ENCODE data around the gene TMEM125.

TMEM125 gene

GRCh38 chr1:43272576-43273571, 3.1 kb downstream of the TMEM125 start:
- in situ Hi-C loops (cut with HindIII; ENCODE audit: low sequenced_read_pairs), result no loop called here

GRCh38 chr1:43273708-43274107, 3.9 kb downstream of the TMEM125 start:
- in situ Hi-C loops (cut with HindIII; ENCODE audit: low sequenced_read_pairs), result no loop called here

GRCh38 chr1:43274125-43274803, 4.5 kb downstream of the TMEM125 start:
- in situ Hi-C loops (cut with HindIII; ENCODE audit: low sequenced_read_pairs), result no loop called here

- in situ Hi-C loops (cut with HindIII; ENCODE audit: low sequenced_read_pairs), result no loop called here
Observed at GRCh38 chr1:43274804-43275180, 5.0 kb downstream of the TMEM125 start.

GRCh38 chr1:43275826-43276620, 6.2 kb downstream of the TMEM125 start:
- in situ Hi-C loops (cut with HindIII; ENCODE audit: low sequenced_read_pairs), result no loop called here

- in situ Hi-C loops (cut with HindIII; ENCODE audit: low sequenced_read_pairs), result no loop called here
Observed at GRCh38 chr1:43276673-43277072, 6.9 kb downstream of the TMEM125 start.

GRCh38 chr1:43277116-43277876, 7.5 kb downstream of the TMEM125 start:
- in situ Hi-C loops (cut with HindIII; ENCODE audit: low sequenced_read_pairs), result no loop called here

GRCh38 chr1:43279161-43279560, 9.4 kb downstream of the TMEM125 start:
- in situ Hi-C loops (cut with HindIII; ENCODE audit: low sequenced_read_pairs), result no loop called here

- in situ Hi-C loops (cut with HindIII; ENCODE audit: low sequenced_read_pairs), result no loop called here
Observed at GRCh38 chr1:43279666-43280065, 9.9 kb downstream of the TMEM125 start.

- in situ Hi-C loops (cut with HindIII; ENCODE audit: low sequenced_read_pairs), result no loop called here
Observed at GRCh38 chr1:43280692-43281091, 10.9 kb downstream of the TMEM125 start.

- in situ Hi-C loops (cut with HindIII; ENCODE audit: low sequenced_read_pairs), result no loop called here
Observed at GRCh38 chr1:43282220-43283195, 12.7 kb downstream of the TMEM125 start.

- in situ Hi-C loops (cut with HindIII; ENCODE audit: low sequenced_read_pairs), result no loop called here
Observed at GRCh38 chr1:43284065-43284464, 14.3 kb downstream of the TMEM125 start.

GRCh38 chr1:43284546-43285110, 14.8 kb downstream of the TMEM125 start:
- in situ Hi-C loops (cut with HindIII; ENCODE audit: low sequenced_read_pairs), result loop anchor here (5.0 kb wide), 1 partner anchor 47 kb away; no protein-coding TSS in a partner anchor

- in situ Hi-C loops (cut with HindIII; ENCODE audit: low sequenced_read_pairs), result loop anchor here (5.0 kb wide), 1 partner anchor 48 kb away; no protein-coding TSS in a partner anchor
Observed at GRCh38 chr1:43285269-43285990, 15.6 kb downstream of the TMEM125 start, which contains the start of gene C1orf210. Gene C1orf210 (minus strand): TSS chr1:43285581. CDS start chr1:43283270, 2,311 bp downstream.

GRCh38 chr1:43286115-43286514, 16.3 kb downstream of the TMEM125 start:
- in situ Hi-C loops (cut with HindIII; ENCODE audit: low sequenced_read_pairs), result loop anchor here (5.0 kb wide), 1 partner anchor 49 kb away; no protein-coding TSS in a partner anchor

GRCh38 chr1:43286533-43286932, 16.8 kb downstream of the TMEM125 start:
- in situ Hi-C loops (cut with HindIII; ENCODE audit: low sequenced_read_pairs), result loop anchor here (5.0 kb wide), 1 partner anchor 49 kb away; no protein-coding TSS in a partner anchor

GRCh38 chr1:43288058-43288784, 18.4 kb downstream of the TMEM125 start:
- in situ Hi-C loops (cut with HindIII; ENCODE audit: low sequenced_read_pairs), result loop anchor here (5.0 kb wide), 1 partner anchor 51 kb away; no protein-coding TSS in a partner anchor
